ENCODE results near the gene SLC30A2.

SLC30A2 gene

DNA sequence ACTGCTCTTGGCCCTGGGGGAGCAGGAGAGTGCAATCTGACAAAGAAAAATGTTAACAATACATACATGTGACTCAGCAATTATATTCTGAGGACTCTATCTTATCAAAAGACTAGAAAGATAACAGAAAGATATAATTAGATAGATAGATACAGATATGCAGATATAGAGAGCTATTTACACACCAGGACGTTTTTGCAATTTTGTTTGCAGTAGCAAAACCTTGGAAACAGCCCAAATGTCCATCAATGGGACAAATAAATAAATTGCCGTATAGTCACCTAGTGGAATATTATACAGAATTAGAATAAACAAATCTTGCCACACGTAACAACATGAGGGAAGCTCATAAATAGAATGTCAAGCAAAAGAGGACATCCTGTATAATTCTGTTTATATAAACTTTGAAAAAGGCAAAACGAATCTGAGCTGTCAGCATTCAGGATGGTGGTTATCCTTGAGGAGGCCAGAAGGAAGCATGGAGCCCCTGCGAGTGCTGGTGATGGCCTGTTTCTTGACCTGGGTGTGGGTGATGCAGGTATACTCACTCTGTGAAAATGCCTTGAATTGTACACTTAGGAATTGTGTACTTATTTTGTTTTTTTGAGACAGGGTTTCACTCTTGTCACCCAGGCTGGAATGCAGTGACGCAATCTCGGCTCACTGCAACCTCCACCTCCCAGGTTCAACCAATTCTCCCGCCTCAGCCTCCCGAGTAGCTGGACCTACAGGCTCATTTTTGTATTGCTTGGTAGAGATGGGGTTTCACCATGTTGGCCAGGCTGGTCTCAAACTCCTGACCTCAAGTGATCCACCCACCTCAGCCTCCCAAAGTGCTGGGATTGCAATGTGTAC, 34.3 kb upstream of the SLC30A2 start:
- H3K36me3 ChIP-seq (ENCODE audit: insufficient read depth, low read length) = no peaks in the 10 kb centered on the region
- H3K4me1 ChIP-seq (ENCODE audit: insufficient read depth, low read length) = no peaks in the 10 kb centered on the region
- no peaks in the 10 kb centered on the region for H3K9me3 ChIP-seq (ENCODE audit: low read length)
- no peak overlapping the region for H2AFZ ChIP-seq (ENCODE audit: low read depth, low read length)
- H3K27me3 ChIP-seq (ENCODE audit: insufficient read depth, low read length) = peaks cover 16% of the 10 kb centered on the region
- H3K4me3 ChIP-seq (ENCODE audit: low read length) = no peak overlapping the region

DNA sequence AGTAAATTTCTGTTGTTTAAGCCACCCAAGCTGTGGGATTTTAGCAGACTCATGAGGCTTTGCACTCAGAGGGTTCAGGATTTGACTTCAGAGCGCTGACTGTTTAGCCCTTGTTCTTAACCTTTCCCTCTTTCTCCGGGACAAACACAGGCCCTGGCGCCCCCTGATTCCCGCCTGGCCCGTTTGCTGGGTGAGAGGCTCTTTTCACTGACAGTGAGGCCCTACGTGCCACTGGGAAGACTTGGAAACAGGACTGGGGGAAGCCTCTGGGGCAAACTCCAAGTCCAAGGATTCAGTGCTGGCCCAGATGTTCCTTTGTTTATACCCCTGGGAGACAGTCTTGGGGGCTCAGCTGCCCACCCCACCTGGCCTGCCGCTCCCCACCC, 33.3 kb upstream of the SLC30A2 start:
- H3K4me3 ChIP-seq (ENCODE audit: low read length) = no peak overlapping the region
- H3K9me3 ChIP-seq (ENCODE audit: low read length) = no peaks in the 10 kb centered on the region
- peaks cover 11% of the 10 kb centered on the region for H3K27me3 ChIP-seq (ENCODE audit: insufficient read depth, low read length)
- H3K4me1 ChIP-seq (ENCODE audit: insufficient read depth, low read length) = no peaks in the 10 kb centered on the region
- H2AFZ ChIP-seq (ENCODE audit: low read depth, low read length) = no peak overlapping the region
- no peaks in the 10 kb centered on the region for H3K36me3 ChIP-seq (ENCODE audit: insufficient read depth, low read length)

DNA sequence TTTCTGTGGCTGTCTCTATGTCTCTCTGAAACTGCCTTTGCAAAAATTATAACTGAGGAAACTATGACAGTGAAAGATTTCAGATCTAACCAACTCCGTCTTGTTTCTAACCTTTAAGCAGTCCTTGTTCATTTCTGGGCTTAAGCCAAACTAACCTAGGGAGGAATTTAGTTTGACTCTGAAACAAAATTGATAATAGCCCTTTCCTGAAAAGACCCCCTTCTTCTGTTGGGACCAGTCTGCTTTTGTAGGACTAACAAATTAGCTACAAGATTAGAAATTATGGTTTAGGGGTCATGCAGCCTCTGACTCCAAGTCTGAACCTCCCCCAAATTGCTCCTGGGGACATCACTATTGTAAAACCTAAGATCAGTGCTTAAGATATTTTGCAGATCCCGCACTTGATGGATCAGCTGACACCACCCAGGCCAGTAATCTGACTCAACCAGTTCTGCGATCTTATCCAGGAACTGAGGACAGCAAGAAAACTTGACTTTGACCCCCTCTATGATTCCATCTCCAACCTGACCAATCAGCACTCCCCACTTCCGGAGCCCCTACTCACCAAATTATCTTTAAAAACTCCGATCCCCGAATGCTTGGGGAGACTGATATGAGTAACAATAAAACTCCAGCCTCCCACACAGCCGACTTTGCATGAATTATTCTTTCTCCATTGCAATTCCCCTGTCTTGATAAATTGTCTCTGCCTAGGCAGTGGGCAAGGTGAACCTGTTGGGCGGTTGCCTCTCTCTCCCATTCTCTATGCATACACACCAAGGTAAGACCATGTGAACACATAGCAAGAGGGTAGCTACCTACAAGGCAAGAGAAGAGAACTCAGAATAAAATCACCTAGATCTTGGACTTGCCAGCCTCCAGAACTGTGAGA, 32.6 kb upstream of the SLC30A2 start:
- H3K4me3 ChIP-seq (ENCODE audit: low read length) = no peak overlapping the region
- H2AFZ ChIP-seq (ENCODE audit: low read depth, low read length) = no peak overlapping the region
- no peaks in the 10 kb centered on the region for H3K9me3 ChIP-seq (ENCODE audit: low read length)
- H3K27me3 ChIP-seq (ENCODE audit: insufficient read depth, low read length) = peaks cover 11% of the 10 kb centered on the region
- no peaks in the 10 kb centered on the region for H3K36me3 ChIP-seq (ENCODE audit: insufficient read depth, low read length)
- no peaks in the 10 kb centered on the region for H3K4me1 ChIP-seq (ENCODE audit: insufficient read depth, low read length)

DNA sequence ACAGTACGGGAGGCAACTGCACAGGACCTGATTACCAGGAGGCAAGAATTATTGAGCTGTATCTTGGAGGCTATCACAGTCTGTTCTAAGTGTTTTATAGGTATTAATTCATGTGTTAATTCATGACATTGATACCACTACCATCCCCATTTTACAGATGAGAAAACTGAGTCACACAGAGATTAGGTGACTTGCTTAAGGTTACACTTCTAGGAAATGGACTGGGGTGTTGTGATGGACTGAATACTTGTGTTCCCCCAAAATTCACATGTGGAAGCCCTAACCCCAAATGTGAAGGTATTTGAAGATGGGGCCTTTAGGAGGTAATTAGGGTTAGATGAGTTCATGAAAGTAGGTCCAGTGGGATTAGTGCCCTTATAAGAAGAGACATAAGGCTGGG, 31.6 kb upstream of the SLC30A2 start:
- Histone ChIP-seq H3K27me3 (ENCODE audit: insufficient read depth, low read length) (peaks cover 6% of the 10 kb centered on the region), H3K4me3 (ENCODE audit: low read length) (no peak overlapping the region), H3K4me1 (ENCODE audit: insufficient read depth, low read length) (no peaks in the 10 kb centered on the region), H3K36me3 (ENCODE audit: insufficient read depth, low read length) (no peaks in the 10 kb centered on the region), H2AFZ (ENCODE audit: low read depth, low read length) (no peak overlapping the region), H3K9me3 (ENCODE audit: low read length) (no peaks in the 10 kb centered on the region)

DNA sequence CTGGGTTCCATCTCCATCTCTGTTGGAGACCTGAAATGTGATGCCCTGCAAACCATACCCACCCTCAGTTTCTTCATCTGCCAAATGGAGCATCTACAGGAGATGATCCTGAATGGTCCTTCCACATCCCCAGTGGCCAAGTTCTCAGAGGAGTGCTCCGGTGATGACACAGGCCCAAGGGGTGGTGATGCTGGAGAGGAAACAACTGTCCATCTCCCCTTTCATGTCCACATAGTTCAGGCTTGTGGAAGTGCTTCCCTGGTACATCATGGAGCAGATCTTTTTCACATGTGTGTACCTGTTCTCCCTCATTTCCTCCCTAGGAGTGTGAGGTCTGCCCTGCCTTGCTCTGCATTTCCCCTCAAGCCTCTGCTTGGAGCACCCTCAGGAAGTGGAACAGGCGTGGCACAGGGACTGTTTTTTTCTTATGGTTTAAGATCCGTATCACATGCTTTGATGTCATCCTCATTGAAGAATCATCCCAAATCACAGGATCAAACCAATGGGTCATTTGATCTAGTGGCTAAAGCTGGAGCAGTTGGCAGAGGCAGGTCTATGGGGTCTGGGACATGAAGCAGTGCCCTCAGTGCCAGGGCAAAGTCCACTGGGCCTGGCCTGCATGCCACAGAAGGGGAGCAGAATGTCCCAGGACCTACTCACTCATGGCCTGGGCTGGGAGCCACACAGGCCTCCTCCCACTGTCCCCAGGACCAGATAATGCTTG, 29.7 kb upstream of the SLC30A2 start:
- no peaks in the 10 kb centered on the region for H3K9me3 ChIP-seq (ENCODE audit: low read length)
- peaks cover 6% of the 10 kb centered on the region for H3K27me3 ChIP-seq (ENCODE audit: insufficient read depth, low read length)
- H2AFZ ChIP-seq (ENCODE audit: low read depth, low read length) = no peak overlapping the region
- no peaks in the 10 kb centered on the region for H3K36me3 ChIP-seq (ENCODE audit: insufficient read depth, low read length)
- no peak overlapping the region for H3K4me3 ChIP-seq (ENCODE audit: low read length)
- no peaks in the 10 kb centered on the region for H3K4me1 ChIP-seq (ENCODE audit: insufficient read depth, low read length)

DNA sequence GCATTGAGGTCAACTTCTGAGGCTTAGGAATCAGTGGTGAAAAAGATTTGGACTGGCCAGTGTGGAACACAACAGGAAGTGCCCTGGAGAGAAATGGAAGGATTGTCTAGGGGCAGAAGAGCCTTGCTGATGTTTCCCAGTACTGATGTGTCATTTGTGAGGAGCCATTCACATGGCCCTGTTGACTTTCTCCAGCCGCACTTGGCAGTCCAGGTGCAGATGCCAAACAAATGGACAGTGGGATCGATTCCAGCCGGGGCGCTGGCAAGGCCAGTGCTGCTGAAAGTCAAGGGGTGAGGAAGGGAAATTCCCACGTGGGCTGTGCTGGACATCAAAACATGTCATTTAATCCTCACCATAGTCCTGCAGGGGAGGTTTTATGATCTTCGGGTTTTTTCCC, 26.4 kb upstream of the SLC30A2 start:
- Histone ChIP-seq H2AFZ (ENCODE audit: low read depth, low read length) (no peak overlapping the region), H3K4me1 (ENCODE audit: insufficient read depth, low read length) (no peaks in the 10 kb centered on the region), H3K36me3 (ENCODE audit: insufficient read depth, low read length) (no peaks in the 10 kb centered on the region), H3K27me3 (ENCODE audit: insufficient read depth, low read length) (peaks cover under 1% of the 10 kb centered on the region), H3K9me3 (ENCODE audit: low read length) (no peaks in the 10 kb centered on the region), H3K4me3 (ENCODE audit: low read length) (no peak overlapping the region)

GRCh38 chr1:26070963-26071342, 25.0 kb upstream of the SLC30A2 start:
- H3K36me3 ChIP-seq (ENCODE audit: insufficient read depth, low read length) = no peaks in the 10 kb centered on the region
- no peaks in the 10 kb centered on the region for H3K4me1 ChIP-seq (ENCODE audit: insufficient read depth, low read length)
- no peaks in the 10 kb centered on the region for H3K9me3 ChIP-seq (ENCODE audit: low read length)
- H3K27me3 ChIP-seq (ENCODE audit: insufficient read depth, low read length) = peaks cover 6% of the 10 kb centered on the region
- no peak overlapping the region for H2AFZ ChIP-seq (ENCODE audit: low read depth, low read length)
- H3K4me3 ChIP-seq (ENCODE audit: low read length) = no peak overlapping the region

DNA sequence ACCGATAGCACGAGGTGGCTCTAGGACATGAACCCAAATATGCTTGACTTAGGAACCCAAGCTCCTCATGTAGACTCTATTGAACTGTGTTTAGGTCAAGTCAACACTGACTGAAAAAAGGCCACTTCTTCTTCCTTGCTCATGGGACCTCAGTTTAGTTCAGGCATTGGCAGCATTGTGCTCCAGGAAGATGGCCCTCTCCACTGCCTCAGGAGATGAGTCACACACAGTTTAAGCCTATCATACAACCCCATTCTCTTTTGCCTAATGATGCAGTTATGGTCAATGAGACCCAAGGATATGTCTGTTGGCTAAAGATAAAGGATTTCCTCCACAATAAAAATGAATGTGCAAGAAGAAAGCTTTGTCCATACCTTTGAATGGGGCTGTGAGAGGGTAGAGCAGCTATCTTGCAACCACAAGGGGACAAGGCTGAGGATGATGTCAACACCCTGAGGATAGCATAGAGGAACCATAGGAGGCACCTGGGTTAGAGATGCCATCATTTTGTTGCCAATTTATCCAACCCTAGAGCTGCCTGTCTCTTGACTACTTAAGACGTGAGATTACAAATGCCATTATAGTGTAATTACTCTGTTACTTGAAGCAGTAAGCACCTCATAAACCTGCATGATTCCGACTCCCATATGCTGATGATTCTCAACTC, 24.5 kb upstream of the SLC30A2 start:
- Histone ChIP-seq H3K27me3 (ENCODE audit: insufficient read depth, low read length) (peaks cover 8% of the 10 kb centered on the region), H3K4me1 (ENCODE audit: insufficient read depth, low read length) (no peaks in the 10 kb centered on the region), H2AFZ (ENCODE audit: low read depth, low read length) (no peak overlapping the region), H3K36me3 (ENCODE audit: insufficient read depth, low read length) (no peaks in the 10 kb centered on the region), H3K9me3 (ENCODE audit: low read length) (no peaks in the 10 kb centered on the region), H3K4me3 (ENCODE audit: low read length) (no peak overlapping the region)

DNA sequence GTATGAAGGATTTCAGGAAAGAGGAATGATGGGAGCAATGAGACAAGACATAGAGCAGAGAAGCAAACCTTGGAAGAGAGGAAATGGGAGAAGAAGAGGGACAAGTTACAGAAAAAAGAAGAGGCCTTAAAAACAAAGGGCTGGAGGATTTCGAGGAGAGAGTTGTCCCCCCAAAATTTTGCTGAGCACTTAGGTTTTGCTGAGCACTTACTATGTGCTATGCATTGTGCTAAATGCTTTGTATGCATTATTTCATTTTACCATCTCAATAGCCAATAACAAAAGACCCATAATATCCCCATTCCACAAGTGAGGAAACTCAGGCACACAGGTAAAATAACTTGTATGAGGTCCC, 24.0 kb upstream of the SLC30A2 start:
- H3K9me3 ChIP-seq (ENCODE audit: low read length) = no peaks in the 10 kb centered on the region
- no peak overlapping the region for H2AFZ ChIP-seq (ENCODE audit: low read depth, low read length)
- H3K36me3 ChIP-seq (ENCODE audit: insufficient read depth, low read length) = no peaks in the 10 kb centered on the region
- peaks cover 8% of the 10 kb centered on the region for H3K27me3 ChIP-seq (ENCODE audit: insufficient read depth, low read length)
- no peak overlapping the region for H3K4me3 ChIP-seq (ENCODE audit: low read length)
- no peaks in the 10 kb centered on the region for H3K4me1 ChIP-seq (ENCODE audit: insufficient read depth, low read length)

DNA sequence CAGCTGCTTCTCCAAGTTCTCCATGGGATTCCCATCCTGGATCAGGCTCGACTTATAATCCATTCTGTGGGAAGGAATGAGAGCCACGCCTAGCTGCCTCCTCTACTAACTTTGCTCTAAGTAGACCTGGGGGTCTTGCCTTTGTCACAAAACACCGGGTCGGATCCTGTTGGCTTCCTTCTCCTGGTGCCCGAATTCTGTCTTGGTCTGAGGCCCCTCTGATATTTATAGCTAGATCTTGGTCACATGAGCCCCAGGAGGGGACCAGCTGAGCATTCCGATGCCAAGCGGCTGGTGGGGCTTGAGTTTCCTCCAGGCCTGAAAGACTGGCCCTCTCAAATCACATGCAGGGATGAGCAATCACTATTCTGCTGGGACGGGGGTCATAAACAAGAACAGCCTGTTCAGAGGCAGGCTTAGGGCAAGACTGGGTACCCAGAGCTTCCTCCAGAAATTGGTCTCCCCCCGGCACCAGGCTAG, 21.6 kb upstream of the SLC30A2 start, which contains the start of gene TRIM63:
TRIM63 (minus strand) TSS at position 199 of the 480 bp plus-strand sequence; CDS start at position 63, 136 bp downstream.
- no peaks in the 10 kb centered on the region for H3K36me3 ChIP-seq (ENCODE audit: insufficient read depth, low read length)
- no peak within 1 kb of the TSS for H2AFZ ChIP-seq (ENCODE audit: low read depth, low read length)
- no peaks in the 10 kb centered on the region for H3K4me1 ChIP-seq (ENCODE audit: insufficient read depth, low read length)
- H3K4me3 ChIP-seq (ENCODE audit: low read length) = no peak within 1 kb of the TSS
- no peaks in the 10 kb centered on the region for H3K9me3 ChIP-seq (ENCODE audit: low read length)
- H3K27me3 ChIP-seq (ENCODE audit: insufficient read depth, low read length) = peaks cover 14% of the 10 kb centered on the region

GRCh38 chr1:26066857-26067256, 20.9 kb upstream of the SLC30A2 start:
- no peak overlapping the region for H3K4me3 ChIP-seq (ENCODE audit: low read length)
- H2AFZ ChIP-seq (ENCODE audit: low read depth, low read length) = no peak overlapping the region
- H3K9me3 ChIP-seq (ENCODE audit: low read length) = no peaks in the 10 kb centered on the region
- H3K36me3 ChIP-seq (ENCODE audit: insufficient read depth, low read length) = no peaks in the 10 kb centered on the region
- peaks cover 17% of the 10 kb centered on the region for H3K27me3 ChIP-seq (ENCODE audit: insufficient read depth, low read length)
- H3K4me1 ChIP-seq (ENCODE audit: insufficient read depth, low read length) = no peaks in the 10 kb centered on the region

DNA sequence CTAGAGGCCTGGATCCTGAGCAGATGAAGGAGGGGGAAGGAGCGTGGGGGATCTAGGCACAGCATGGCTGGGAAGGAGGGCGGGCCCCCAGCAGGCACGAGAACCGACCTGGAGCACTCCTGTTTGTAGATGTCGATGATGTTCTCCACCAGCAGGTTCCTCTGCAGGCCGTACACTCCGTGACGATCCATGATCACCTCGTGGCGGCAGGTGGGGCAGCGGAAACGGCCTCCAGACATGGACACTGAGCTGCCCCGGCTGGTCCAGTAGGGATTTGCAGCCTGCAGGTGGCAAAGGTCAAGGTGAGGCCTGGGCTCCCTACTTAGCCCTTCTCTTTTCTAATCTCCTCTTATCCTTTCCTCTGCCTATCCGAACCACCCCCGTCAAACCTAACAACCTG, 20.2 kb upstream of the SLC30A2 start:
- H2AFZ ChIP-seq (ENCODE audit: low read depth, low read length) = no peak overlapping the region
- H3K9me3 ChIP-seq (ENCODE audit: low read length) = no peaks in the 10 kb centered on the region
- H3K4me1 ChIP-seq (ENCODE audit: insufficient read depth, low read length) = no peaks in the 10 kb centered on the region
- peaks cover 17% of the 10 kb centered on the region for H3K27me3 ChIP-seq (ENCODE audit: insufficient read depth, low read length)
- no peaks in the 10 kb centered on the region for H3K36me3 ChIP-seq (ENCODE audit: insufficient read depth, low read length)
- H3K4me3 ChIP-seq (ENCODE audit: low read length) = no peak overlapping the region

All from neuron (in vitro differentiated cells).